HUDEP-2 (cell line): ENCODE data around the gene TRIOBP.
"Not testable (repeated sequence)": the region's sequence is repeated elsewhere in the genome, so short reads cannot be mapped to it uniquely, and the experiment has no call there.

Experiments used
- DNase-seq, 76 experiments: peaks; one replicate each; lab custom pipeline; 2025; ENCODE audit not compliant: unreplicated experiment in 76 of 76; lab: John Stamatoyannopoulos, UW

TRIOBP gene

GRCh38 chr22:37717746-37718305, 21.0 kb downstream of the TRIOBP start:
- DNase-seq = not testable (repeated sequence)

DNA sequence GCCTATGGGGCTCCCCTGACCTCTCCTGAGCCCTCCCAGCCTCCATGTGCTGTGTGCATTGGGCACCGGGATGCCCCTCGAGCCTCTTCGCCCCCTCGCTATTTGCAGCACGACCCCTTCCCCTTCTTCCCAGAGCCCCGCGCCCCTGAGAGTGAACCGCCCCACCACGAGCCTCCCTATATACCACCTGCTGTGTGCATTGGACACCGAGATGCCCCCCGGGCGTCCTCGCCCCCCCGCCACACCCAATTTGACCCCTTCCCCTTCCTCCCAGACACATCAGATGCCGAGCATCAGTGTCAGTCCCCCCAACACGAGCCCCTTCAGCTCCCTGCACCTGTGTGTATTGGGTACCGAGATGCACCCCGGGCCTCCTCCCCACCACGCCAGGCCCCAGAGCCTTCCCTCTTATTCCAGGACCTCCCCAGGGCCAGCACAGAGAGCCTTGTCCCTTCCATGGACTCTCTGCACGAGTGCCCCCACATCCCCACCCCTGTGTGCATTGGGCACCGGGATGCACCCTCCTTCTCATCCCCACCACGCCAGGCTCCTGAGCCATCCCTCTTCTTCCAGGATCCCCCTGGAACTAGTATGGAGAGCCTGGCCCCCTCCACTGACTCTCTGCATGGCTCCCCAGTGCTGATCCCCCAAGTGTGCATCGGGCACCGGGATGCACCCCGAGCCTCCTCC, 28.8 kb downstream of the TRIOBP start:
- no peak for DNase-seq

GRCh38 chr22:37726241-37726887, 29.5 kb downstream of the TRIOBP start:
- DNase-seq = peak in 1 of 76 experiments; percentile 9

DNA sequence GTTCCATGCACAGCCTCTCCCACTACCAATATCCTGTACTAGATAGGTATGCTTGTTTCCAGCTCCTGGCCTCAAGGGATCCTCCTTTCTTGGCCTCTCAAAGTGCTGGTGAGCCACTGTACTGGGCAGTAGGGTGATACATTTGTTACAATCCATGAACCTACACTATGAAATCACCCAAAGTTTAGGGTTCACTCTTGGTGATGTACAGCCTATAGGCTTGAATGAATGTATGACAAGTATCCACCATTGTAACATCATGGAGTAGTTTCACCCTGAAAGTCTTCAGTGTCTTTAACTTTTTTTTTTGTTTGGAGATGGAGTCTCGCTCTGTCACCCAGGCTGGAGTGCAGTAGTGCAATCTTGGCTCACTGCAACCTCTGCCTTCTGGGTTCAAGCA, 31.8 kb downstream of the TRIOBP start:
- DNase-seq = no peak

GRCh38 chr22:37731804-37732471, 35.1 kb downstream of the TRIOBP start:
- peak in 2 of 76 experiments; percentile 7 to 11 for DNase-seq

GRCh38 chr22:37732699-37733607, 36.1 kb downstream of the TRIOBP start:
- DNase-seq = no peak

GRCh38 chr22:37733625-37734401, 37.0 kb downstream of the TRIOBP start:
- no peak for DNase-seq

DNA sequence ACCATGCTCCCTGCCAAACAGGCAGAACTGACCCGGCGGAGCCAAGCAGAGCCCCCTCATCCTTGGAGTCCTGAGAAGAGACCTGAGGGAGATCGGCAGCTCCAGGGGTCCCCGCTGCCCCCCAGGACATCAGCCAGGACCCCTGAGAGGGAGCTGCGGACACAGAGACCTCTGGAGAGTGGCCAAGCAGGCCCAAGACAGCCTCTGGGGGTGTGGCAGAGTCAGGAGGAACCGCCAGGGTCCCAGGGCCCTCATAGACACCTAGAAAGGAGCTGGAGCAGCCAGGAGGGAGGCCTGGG, 37.5 kb downstream of the TRIOBP start:
- DNase-seq = no peak

- DNase-seq = peak in 1 of 76 experiments; percentile 27
These were observed 38.2 kb downstream of the TRIOBP start for GRCh38 chr22:37734964-37735451.

- no peak for DNase-seq
These were observed 42.2 kb downstream of the TRIOBP start for GRCh38 chr22:37739035-37739434.

DNA sequence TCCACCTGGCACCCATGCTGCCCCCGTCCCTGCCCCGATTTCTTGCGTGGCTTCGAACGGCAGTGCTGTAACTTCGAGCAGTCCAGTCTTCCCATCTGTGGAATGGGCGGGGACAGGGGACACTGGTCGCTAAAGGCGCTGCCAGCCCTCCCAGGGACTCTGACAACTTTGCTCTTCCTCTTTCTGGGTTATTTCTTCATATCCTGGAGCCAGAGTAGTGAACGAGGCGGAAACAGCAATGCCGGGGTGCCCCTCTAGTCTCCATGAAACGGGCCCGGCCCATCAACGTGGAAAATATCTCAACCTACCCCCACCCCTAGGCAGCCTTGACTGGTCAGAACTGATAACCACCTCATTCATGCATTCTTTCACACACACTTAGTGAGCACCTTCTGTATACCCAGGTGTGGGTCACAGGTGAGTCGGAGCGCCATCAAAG, 42.8 kb downstream of the TRIOBP start:
- DNase-seq = no peak

DNA sequence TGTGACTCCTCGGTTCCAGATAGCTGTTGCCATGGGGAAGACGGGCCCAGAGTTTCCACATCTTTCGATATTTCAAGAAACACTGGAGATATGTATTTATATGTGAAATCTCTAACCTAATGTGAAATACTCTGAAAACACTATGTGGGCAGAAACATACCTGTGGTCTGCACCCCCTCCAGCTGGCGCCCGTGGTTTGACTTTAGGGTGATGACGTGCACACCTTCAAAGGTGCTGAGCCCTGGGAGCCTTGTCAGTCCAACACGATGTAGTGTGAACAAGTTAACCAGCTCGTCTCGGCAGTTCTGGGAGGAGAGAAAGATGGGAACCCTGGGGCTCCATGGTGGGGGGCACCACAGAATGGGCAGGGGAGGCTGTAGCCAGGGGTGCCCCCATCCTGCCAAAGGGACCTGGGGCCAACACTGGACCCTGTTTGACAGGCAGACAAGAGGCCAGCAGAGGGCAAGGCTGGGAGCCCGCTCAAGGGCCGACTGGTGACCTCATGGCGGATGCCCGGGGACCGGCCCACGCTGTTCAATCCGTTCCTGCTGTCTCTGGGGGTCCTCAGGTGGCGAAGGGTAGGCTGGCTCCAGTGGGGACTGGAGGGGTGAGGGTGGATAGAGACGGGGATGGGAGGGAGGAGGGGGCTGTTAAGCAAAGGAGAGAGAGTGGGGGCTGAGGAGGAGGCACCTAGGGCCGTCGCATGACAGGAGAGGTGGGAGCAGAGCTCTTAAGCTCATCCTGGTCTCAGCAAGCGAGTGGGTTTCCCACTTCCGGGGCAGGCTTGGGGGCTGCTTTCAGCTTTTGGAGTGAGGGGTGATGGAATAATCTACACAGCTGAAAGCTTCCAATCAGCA, 43.8 kb downstream of the TRIOBP start:
- DNase-seq = no peak

GRCh38 chr22:37741312-37741795, 44.5 kb downstream of the TRIOBP start:
- DNase-seq = no peak

- peak in 2 of 76 experiments; percentile 4 to 6 for DNase-seq
These were observed 45.7 kb downstream of the TRIOBP start for GRCh38 chr22:37742376-37743171.

- no peak for DNase-seq
These were observed 47.7 kb downstream of the TRIOBP start for GRCh38 chr22:37744589-37744988.

GRCh38 chr22:37745548-37746365, 48.9 kb downstream of the TRIOBP start:
- DNase-seq = peak in 71 of 76 experiments; percentile 31 to 89 (median 72)
